MM.1S (cell line): Measurements from ENCODE around the gene LOXL4.

ENCODE experiments used
- CTCF ChIP-seq: fragments of 300-600 bp; sonication (generic); IDR thresholded peaks from 2 replicates; pipeline ENCODE4 v1.5.1; 2016; ENCODE audit warnings: antibody characterized with exemption, low read length, mixed read lengths
- EZH2 ChIP-seq: fragments of 300-600 bp; sonication (generic); optimal IDR thresholded peaks from 2 replicates; pipeline ENCODE3; 2017; ENCODE audit warnings: low read depth, mild to moderate bottlenecking, antibody characterized with exemption, low read length, mixed read lengths

- TF ChIP-seq EZH2: no peak
- no peak for TF ChIP-seq CTCF
Measured at GRCh38 chr10:98260350-98260749, 7.6 kb downstream of the LOXL4 start.
